HepG2 (cell line): ENCODE data around the gene MPO. TPM values are rescaled to one million over a fixed set of nuclear protein-coding genes. Genes with fewer than 3 reads are reported as not detected.

Experiments
- ATAC-seq: fragments of 200-7000 bp; cut with Tn5 transposase; 3 replicates; pipeline ENCODE4 v1.9.1; 2020; ENCODE audit warnings: mild to moderate bottlenecking, moderate library complexity
- BruUV-seq: library from RNA; stranded (reverse); fragments of 400-500 nt; replicated peaks from 2 replicates; lab custom pipeline; 2021; lab: Mats Ljungman, UMichigan
- CTCF ChIA-PET: fragments of 300-600 bp; formaldehyde crosslinking; extraction: SDS; loops from one replicate; lab custom pipeline; 2021; ENCODE audit warnings: low total read pairs, inconsistent platforms, low intra/inter-chr PET ratio; lab: Yijun Ruan, JAX
- POLR2A ChIA-PET: fragments of 350-600 bp; sonication (Branson Sonifier 250); formaldehyde crosslinking; loops from one replicate; lab custom pipeline; 2020; ENCODE audit warnings: antibody characterized with exemption, inconsistent platforms; lab: Yijun Ruan, JAX
- DNase-seq: peaks from one replicate; pipeline ENCODE4 v3.0.0-alpha.2; 2015; ENCODE audit warnings: low spot score
- FAIRE-seq: peaks from 3 replicates; lab custom pipeline; 2011; peaks lifted over from hg19 to GRCh38; lab: Jason Lieb, UNC
- H2AFZ ChIP-seq: one replicate; pipeline ENCODE4 v1.6.1; 2011; ENCODE audit warnings: low read length, inconsistent platforms
- H3K27ac ChIP-seq: fragments of 300-600 bp; 3 replicates; pipeline ENCODE4 v1.8.0; 2011; ENCODE audit warnings: mixed run types, mild to moderate bottlenecking, mixed read lengths, low read length, inconsistent platforms; ENCODE audit not compliant: insufficient read depth; ENCODE audit errors: extremely low read length
- H3K27me3 ChIP-seq, 2 experiments: fragments of 200-600 bp in 1 of 2; 2 replicates in 1 of 2; 3 replicates in 1 of 2; pipeline versions ENCODE4 v1.6.0 to v1.8.0; 2011; ENCODE audit warnings: low read length in 2 of 2, mild to moderate bottlenecking in 2 of 2, moderate library complexity in 2 of 2, inconsistent platforms in 1 of 2; ENCODE audit not compliant: insufficient read depth in 2 of 2, control insufficient read depth in 1 of 2
- H3K36me3 ChIP-seq, 2 experiments: fragments of 200-600 bp in 1 of 2; replicated peaks in 1 of 2; 2 replicates in 1 of 2; 3 replicates in 1 of 2; pipeline versions ENCODE4 v1.5.1 to v1.8.0; 2011; ENCODE audit warnings: low read length in 2 of 2, inconsistent platforms in 1 of 2; ENCODE audit not compliant: insufficient read depth in 2 of 2, control insufficient read depth in 1 of 2
- H3K4me1 ChIP-seq: 2 replicates; pipeline ENCODE4 v1.5.1; 2012; ENCODE audit warnings: low read length, inconsistent platforms; ENCODE audit not compliant: insufficient read depth
- H3K4me2 ChIP-seq: 2 replicates; pipeline ENCODE4 v1.6.0; 2011; ENCODE audit warnings: low read depth, low read length, inconsistent platforms
- H3K4me3 ChIP-seq, 3 experiments: fragments of 200-600 bp in 1 of 3; sonication (generic), shearing (Covaris generic) in 1 of 3; replicated peaks in 1 of 3; 2 replicates each; pipeline ENCODE4 v1.5.1; 2011 to 2016; ENCODE audit warnings: low read length in 3 of 3, inconsistent platforms in 2 of 3, low read depth in 2 of 3, mild to moderate bottlenecking in 2 of 3, control low read depth in 1 of 3, mixed read lengths in 1 of 3; ENCODE audit not compliant: insufficient read depth in 1 of 3
- H3K79me2 ChIP-seq: one replicate; pipeline ENCODE4 v1.6.1; 2011; ENCODE audit warnings: low read length, inconsistent platforms; ENCODE audit not compliant: insufficient read depth
- H3K9ac ChIP-seq: 2 replicates; pipeline ENCODE4 v1.6.0; 2011; ENCODE audit warnings: mild to moderate bottlenecking, low read depth, low read length, inconsistent platforms; ENCODE audit not compliant: insufficient read depth
- H3K9me3 ChIP-seq: 2 replicates; pipeline ENCODE4 v1.5.1; 2012; ENCODE audit warnings: mild to moderate bottlenecking, low read length
- H4K20me1 ChIP-seq: 2 replicates; pipeline ENCODE4 v1.6.0; 2011; ENCODE audit warnings: inconsistent platforms, mild to moderate bottlenecking, low read length, moderate library complexity; ENCODE audit not compliant: insufficient read depth
- ARID3A ChIP-seq: IDR thresholded peaks from 2 replicates; pipeline ENCODE4 v1.6.1; 2012; ENCODE audit warnings: low read depth, low read length, improper control_type of control experiment
- ERF ChIP-seq: IDR thresholded peaks from 2 replicates; pipeline ENCODE4 v1.6.1; 2018; ENCODE audit warnings: missing biosample characterization, missing genetic modification reagents
- ETV5 ChIP-seq: IDR thresholded peaks from 2 replicates; pipeline ENCODE4 v1.6.1; 2018; ENCODE audit warnings: missing biosample characterization, missing genetic modification reagents, inconsistent platforms, borderline replicate concordance
- HNRNPK ChIP-seq: fragments of 200-400 bp; formaldehyde crosslinking; IDR thresholded peaks from 2 replicates; pipeline ENCODE4 v1.6.1; 2018; ENCODE audit warnings: low read length, low read depth, moderate library complexity, mild to moderate bottlenecking; ENCODE audit not compliant: poor library complexity, severe bottlenecking
- KDM4B ChIP-seq: sonication (generic); formaldehyde crosslinking; IDR thresholded peaks from 2 replicates; pipeline ENCODE4 v1.4.0; 2020; ENCODE audit warnings: missing genetic modification reagents
- RBFOX2 ChIP-seq: fragments of 200-400 bp; formaldehyde crosslinking; IDR thresholded peaks from 2 replicates; pipeline ENCODE4 v1.6.1; 2017; ENCODE audit warnings: low read depth, mild to moderate bottlenecking, low read length
- SALL2 ChIP-seq: sonication (generic); formaldehyde crosslinking; IDR thresholded peaks from 2 replicates; pipeline ENCODE4 v1.8.1; 2023; ENCODE audit warnings: mild to moderate bottlenecking, missing genetic modification reagents, inconsistent platforms
- ZFAT ChIP-seq: sonication (generic); formaldehyde crosslinking; conservative IDR thresholded peaks from 2 replicates; pipeline ENCODE4 v1.8.1; 2023; ENCODE audit warnings: missing genetic modification reagents, inconsistent platforms
- ZFP36L1 ChIP-seq: sonication (generic); formaldehyde crosslinking; IDR thresholded peaks from 2 replicates; pipeline ENCODE4 v1.8.0; 2022; ENCODE audit warnings: mild to moderate bottlenecking, missing genetic modification reagents, moderate library complexity
- ZNF12 ChIP-seq: sonication (generic); formaldehyde crosslinking; IDR thresholded peaks from 2 replicates; pipeline ENCODE4 v1.5.0; 2020; ENCODE audit warnings: missing genetic modification reagents
- ZNF343 ChIP-seq: sonication (generic); formaldehyde crosslinking; IDR thresholded peaks from 2 replicates; pipeline ENCODE4 v1.4.0; 2020; ENCODE audit warnings: mild to moderate bottlenecking, missing genetic modification reagents
- ZNF430 ChIP-seq: sonication (generic); formaldehyde crosslinking; IDR thresholded peaks from 2 replicates; pipeline ENCODE4 v1.9.0; 2021; ENCODE audit warnings: mild to moderate bottlenecking, missing genetic modification reagents
- ZNF570 ChIP-seq: sonication (generic); formaldehyde crosslinking; IDR thresholded peaks from 2 replicates; pipeline ENCODE4 v1.4.0; 2020; ENCODE audit warnings: mild to moderate bottlenecking, missing genetic modification reagents, borderline replicate concordance
- ZNF7 ChIP-seq: IDR thresholded peaks from 2 replicates; pipeline ENCODE4 v1.6.1; 2016; ENCODE audit warnings: missing biosample characterization, missing genetic modification reagents
- ZNF747 ChIP-seq: sonication (generic); formaldehyde crosslinking; IDR thresholded peaks from 2 replicates; pipeline ENCODE4 v1.8.1; 2023; ENCODE audit warnings: missing genetic modification reagents, mild to moderate bottlenecking, borderline replicate concordance
- ZNF777 ChIP-seq: sonication (generic); formaldehyde crosslinking; IDR thresholded peaks from 2 replicates; pipeline ENCODE4 v1.4.0; 2020; ENCODE audit warnings: missing genetic modification reagents
- WGBS: methylation state at CpG from one replicate; pipeline ENCODE4 v1.1.6; 2017; ENCODE audit warnings: low lambda C conversion rate; 5-methylcytosine and 5-hydroxymethylcytosine counted together
- in situ Hi-C: cut with HindIII; loops from 2 replicates; pipeline ENCODE4 v1.10.0; 2017; ENCODE audit warnings: low pct_unique_long_range_greater_than_20kb; ENCODE audit not compliant: extremely low pct_ligation_motif_present
- intact Hi-C: fragments of 100-400 bp; cut with micrococcal nuclease; formaldehyde crosslinking; loops from one replicate; pipeline ENCODE4 v1.10.0; 2022; ENCODE audit not compliant: unreplicated experiment
- polyA plus RNA-seq, 8 experiments: library from polyadenylated mRNA; depleted of rRNA in 3 of 8; stranded (reverse) in 7 of 8; unstranded in 1 of 8; fragments of >200 nt; fragmentation: Illumina TruSeq in 4 of 8; extraction: Trizol in 4 of 8; gene quantifications; 2 replicates each; pipeline versions ENCODE4 v1.2.1 to v1.2.3, GENCODE V29; 2011 to 2016; ENCODE audit warnings: low read depth in 4 of 8, missing spikeins in 1 of 8, mixed read lengths in 1 of 8; ENCODE audit not compliant: insufficient read depth in 1 of 8
- total RNA-seq, 5 experiments: library from RNA; depleted of rRNA; stranded (reverse); fragments of >200 nt; fragmentation: Illumina TruSeq; extraction: Trizol; gene quantifications; 2 replicates each; pipeline ENCODE4 v1.2.3, GENCODE V29; 2016; ENCODE audit warnings: low read depth in 1 of 5

MPO gene
- total and polyA plus RNA-seq, 2 of the 13 experiments (the other 11 are each of a cell fraction or from before 2014, with no cell fraction given), result not detected

- Histone ChIP-seq H3K36me3 (no peaks in the 10 kb centered on the region), H3K27me3 (peaks cover 19 to 88% of the 10 kb centered on the region in 2 experiments), H3K4me3 (no peak overlapping the region), H3K79me2 (no peaks in the 10 kb centered on the region), H4K20me1 (no peaks in the 10 kb centered on the region), H3K9me3 (no peaks in the 10 kb centered on the region), H2AFZ (no peak overlapping the region), H3K4me1 (peaks cover 65% of the 10 kb centered on the region), H3K27ac (no peak overlapping the region), H3K9ac (no peak overlapping the region), H3K4me2 (no peak overlapping the region; the same call in 1 of the 2 replicates)
- POLR2A ChIA-PET, result no interaction called here
- ATAC-seq, result no peak
- in situ Hi-C loops, result no loop called here
- no peak for DNase-seq
- no peak for FAIRE-seq
- intact Hi-C loops, result no loop called here
- CTCF ChIA-PET, result no interaction called here
- WGBS, result 39% methylated on average over 10 of the region's 10 CpGs
- BruUV-seq, result no TSS peak
- peak; percentile 69; the same call in 1 of the 2 replicates for TF ChIP-seq ZNF7 (CRISPR knock-in tag)
- no peak for TF ChIP-seq RBFOX2
- TF ChIP-seq ZNF747 (CRISPR knock-in tag), result no peak
- 0 out of 2 replicates have a peak, but pooled peaks have one; percentile 38 for TF ChIP-seq ZNF343 (CRISPR knock-in tag)
- TF ChIP-seq ETV5 (CRISPR knock-in tag), result peak; percentile 11; the same call in 1 of the 2 replicates
These were observed 33.0 kb downstream of the MPO start for GRCh38 chr17:58247511-58248363.

- FAIRE-seq (no peak), DNase-seq (no peak), ATAC-seq (no peak)
- no peak overlapping the region for H3K9ac ChIP-seq
- POLR2A ChIA-PET, result no interaction called here
- TF ChIP-seq ZNF570 (CRISPR knock-in tag) (no peak), SALL2 (CRISPR knock-in tag) (no peak), ZNF12 (CRISPR knock-in tag) (no peak), KDM4B (no peak), ZFAT (CRISPR knock-in tag) (no peak), ERF (CRISPR knock-in tag) (no peak), ZNF777 (CRISPR knock-in tag) (no peak), HNRNPK (no peak), ZNF430 (no peak), ZFP36L1 (CRISPR knock-in tag) (no peak), ARID3A (no peak)
- intact Hi-C loops (no loop called here), in situ Hi-C loops (no loop called here)
- no TSS peak for BruUV-seq
- CTCF ChIA-PET, result no interaction called here
- H3K27me3 ChIP-seq, result peaks cover 19 to 90% of the 10 kb centered on the region in 2 experiments
- no peak overlapping the region for H3K4me2 ChIP-seq
- H2AFZ ChIP-seq, result no peak overlapping the region
- H3K4me1 ChIP-seq, result peaks cover 63% of the 10 kb centered on the region
- H4K20me1 ChIP-seq, result no peaks in the 10 kb centered on the region
- no peak overlapping the region for H3K4me3 ChIP-seq
- no peak overlapping the region for H3K27ac ChIP-seq
- 30% methylated on average over 1 of the region's 1 CpG for WGBS
- H3K9me3 ChIP-seq, result no peaks in the 10 kb centered on the region
- H3K79me2 ChIP-seq, result no peaks in the 10 kb centered on the region
- H3K36me3 ChIP-seq, result no peaks in the 10 kb centered on the region
These were observed 34.0 kb downstream of the MPO start for GRCh38 chr17:58246781-58247180.
